Liver (tissue), 9 donors: ENCODE data around the gene ANXA11. TPM values are rescaled to one million over a fixed set of nuclear protein-coding genes. Genes with fewer than 3 reads are reported as not detected.

Source experiments
- DNase-seq: peaks from one replicate; pipeline ENCODE4 v3.0.0-alpha.2; 2017; ENCODE audit warnings: low spot score
- H3K27ac ChIP-seq, 2 donors: one replicate each; pipeline ENCODE4 v1.7.0; 2013; ENCODE audit warnings: inconsistent platforms in 2 of 2, low read length in 2 of 2, control low read depth in 1 of 2, low read depth in 1 of 2, mild to moderate bottlenecking in 1 of 2
- H3K27me3 ChIP-seq, 4 donors: one replicate each; pipeline versions ENCODE4 v1.6.1 to v1.7.0; 2013; ENCODE audit warnings: low read length in 3 of 4, inconsistent platforms in 1 of 4, mild to moderate bottlenecking in 1 of 4, moderate library complexity in 1 of 4; ENCODE audit not compliant: control insufficient read depth in 4 of 4, insufficient read depth in 4 of 4
- H3K36me3 ChIP-seq, 4 donors: one replicate each; pipeline versions ENCODE4 v1.6.1 to v1.7.0; 2013; ENCODE audit warnings: low read length in 3 of 4, mild to moderate bottlenecking in 3 of 4, low read depth in 1 of 4, moderate library complexity in 1 of 4; ENCODE audit not compliant: control insufficient read depth in 4 of 4, insufficient read depth in 3 of 4
- H3K4me1 ChIP-seq, 4 donors: one replicate each; pipeline versions ENCODE4 v1.6.1 to v1.7.0; 2013; ENCODE audit warnings: low read length in 3 of 4, mild to moderate bottlenecking in 3 of 4, moderate library complexity in 1 of 4; ENCODE audit not compliant: control insufficient read depth in 4 of 4, insufficient read depth in 4 of 4
- H3K4me3 ChIP-seq, 3 donors: one replicate each; pipeline versions ENCODE4 v1.6.1 to v1.7.0; 2013; ENCODE audit warnings: low read length in 3 of 3, control low read depth in 1 of 3, low read depth in 1 of 3, mild to moderate bottlenecking in 1 of 3
- H3K9ac ChIP-seq, 2 donors: one replicate each; pipeline ENCODE4 v1.7.0; 2013; ENCODE audit warnings: low read length in 2 of 2, mild to moderate bottlenecking in 2 of 2, moderate library complexity in 2 of 2, control low read depth in 1 of 2, low read depth in 1 of 2
- H3K9me3 ChIP-seq, 4 donors: one replicate each; pipeline versions ENCODE4 v1.6.1 to v1.7.0; 2013; ENCODE audit warnings: low read length in 3 of 4; ENCODE audit not compliant: control insufficient read depth in 4 of 4
- EGR1 ChIP-seq, 2 donors: IDR thresholded peaks; 2 replicates each; pipeline ENCODE4 v1.6.1; 2016 to 2018; ENCODE audit warnings: antibody characterized with exemption in 2 of 2, low read depth in 2 of 2
- FOXA2 ChIP-seq: IDR thresholded peaks from 2 replicates; pipeline ENCODE4 v1.6.1; 2016; ENCODE audit warnings: antibody characterized with exemption
- HNF4A ChIP-seq, 2 donors: conservative IDR thresholded peaks; 2 replicates each; pipeline ENCODE4 v1.6.1; 2016; ENCODE audit warnings: antibody characterized with exemption in 2 of 2, mild to moderate bottlenecking in 2 of 2
- HNF4G ChIP-seq: IDR thresholded peaks from 2 replicates; pipeline ENCODE4 v1.6.1; 2016; ENCODE audit warnings: antibody characterized with exemption
- JUND ChIP-seq, 2 donors: IDR thresholded peaks; 2 replicates each; pipeline ENCODE4 v1.6.1; 2016; ENCODE audit warnings: antibody characterized with exemption in 2 of 2
- RAD21 ChIP-seq, 2 donors: IDR thresholded peaks; 2 replicates each; pipeline ENCODE4 v1.6.1; 2016; ENCODE audit warnings: antibody characterized with exemption in 2 of 2, mild to moderate bottlenecking in 2 of 2
- RXRA ChIP-seq, 2 donors: IDR thresholded peaks; 2 replicates each; pipeline ENCODE4 v1.6.1; 2017 to 2018; ENCODE audit warnings: antibody characterized with exemption in 2 of 2, mild to moderate bottlenecking in 1 of 2
- TAF1 ChIP-seq: conservative IDR thresholded peaks from 2 replicates; pipeline ENCODE4 v1.6.1; 2016; ENCODE audit warnings: antibody characterized with exemption, mild to moderate bottlenecking
- YY1 ChIP-seq: IDR thresholded peaks from 2 replicates; pipeline ENCODE4 v1.6.1; 2016; ENCODE audit warnings: antibody characterized with exemption, mild to moderate bottlenecking
- WGBS: extraction: QIAGEN DNeasy Blood & Tissue Kit; methylation state at CpG from one replicate; pipeline ENCODE4 v1.1.7; 2013; 5-methylcytosine and 5-hydroxymethylcytosine counted together
- polyA plus RNA-seq, 2 donors: library from polyadenylated mRNA; stranded (reverse) in 1 of 2; unstranded in 1 of 2; fragments of 200-250 nt in 1 of 2; fragments of >200 nt in 1 of 2; fragmentation: Nextera tagmentation in 1 of 2; extraction: Ambion mirVana in 1 of 2; gene quantifications; one replicate each; pipeline versions ENCODE4 v1.2.1 to v1.2.3, GENCODE V29; 2013 to 2015
- total RNA-seq, 2 donors: library from RNA; depleted of rRNA; stranded (reverse); fragments of >200 nt; gene quantifications; one replicate each; pipeline ENCODE4 v1.2.3, GENCODE V29; 2014
- TF ChIP-seq, protein P1 (sequence below): fragments of 150-350 bp; IDR thresholded peaks from 2 replicates; pipeline ENCODE4 v1.5.1; 2017; ENCODE audit warnings: improper control_type of control experiment, low read depth, low read length; ENCODE audit not compliant: missing input control
- TF ChIP-seq, protein P2 (sequence below): IDR thresholded peaks from 2 replicates; pipeline ENCODE4 v1.6.1; 2016; ENCODE audit warnings: antibody characterized with exemption
- TF ChIP-seq, protein P3 (sequence below): IDR thresholded peaks from 2 replicates; pipeline ENCODE4 v1.6.1; 2016; ENCODE audit warnings: antibody characterized with exemption
- TF ChIP-seq, protein P4 (sequence below): IDR thresholded peaks from 2 replicates; pipeline ENCODE4 v1.6.1; 2016; ENCODE audit warnings: antibody characterized with exemption
- donor health status: healthy.
- donor health status: healthy.
- donor health status: healthy.
- donor health status: healthy.
- donor health status: healthy.

Gene ANXA11
- total and polyA plus RNA-seq, 4 donors, result 14.0 to 40.4 (median 24.8) TPM

DNA sequence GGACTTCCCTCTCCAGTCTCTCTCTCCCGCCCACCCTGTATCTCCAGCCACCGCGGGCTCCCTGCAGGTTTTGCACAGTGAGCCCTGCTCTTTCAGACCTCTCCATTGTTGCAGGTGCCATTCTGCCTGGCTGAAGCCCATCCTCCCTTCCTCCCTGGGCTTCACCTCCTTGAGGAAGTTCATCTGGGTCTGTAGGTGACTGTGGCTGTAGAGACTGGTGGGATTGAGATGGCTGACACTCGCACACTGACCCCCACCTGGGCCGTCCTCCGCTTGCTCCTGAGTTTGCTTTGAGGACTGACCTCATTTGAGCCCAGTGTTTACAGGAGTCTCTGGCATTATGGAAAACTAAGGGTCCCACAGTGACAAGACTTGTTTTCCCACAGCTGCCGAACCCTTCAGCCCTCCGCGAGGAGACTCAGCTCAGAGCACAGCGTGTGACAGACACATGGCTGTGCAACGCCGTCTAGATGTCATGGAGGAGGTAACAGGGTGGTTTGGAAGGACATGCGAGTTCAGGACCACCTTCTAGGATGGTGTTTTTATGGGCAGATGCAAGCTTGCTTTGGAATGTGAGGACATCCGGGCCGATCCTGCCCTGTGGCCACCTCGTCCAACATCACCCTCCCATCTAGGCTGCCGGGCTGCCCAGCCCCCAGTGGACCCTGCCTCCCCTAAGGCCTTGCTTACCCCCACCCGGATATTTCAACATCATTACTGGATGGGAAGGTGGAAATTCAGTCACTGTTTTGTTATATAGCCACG is 63.5 kb downstream of the ANXA11 start:
- Histone ChIP-seq H3K9ac (no peak overlapping the region), H3K27me3 (no peaks in the 10 kb centered on the region)

DNA sequence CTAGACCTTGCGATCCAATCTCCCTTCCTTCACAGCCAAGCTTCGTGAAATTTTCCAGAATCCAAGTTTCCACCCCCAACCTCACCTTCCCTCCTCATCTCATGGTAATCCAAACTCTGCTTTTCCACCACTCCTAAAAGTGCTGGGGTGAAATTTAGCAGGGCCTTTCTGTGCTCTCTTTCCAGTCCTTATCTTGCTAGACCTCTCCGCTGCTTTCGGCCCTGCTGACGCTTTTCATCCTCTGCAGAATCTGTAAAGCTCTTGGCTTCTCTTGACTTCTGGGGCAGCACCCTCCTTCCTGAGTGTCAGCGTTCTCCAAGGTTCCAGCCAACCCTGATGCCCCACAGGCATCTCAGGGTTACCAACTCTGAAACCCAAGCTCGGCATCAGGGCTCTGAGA is 65.1 kb downstream of the ANXA11 start:
- Histone ChIP-seq H3K4me3 (no peak overlapping the region), H3K27me3 (no peaks in the 10 kb centered on the region), H3K27ac (no peak overlapping the region), H3K9ac (no peak overlapping the region), H3K9me3 (no peaks in the 10 kb centered on the region), H3K4me1 (peaks cover 4 to 9% (median 5%) of the 10 kb centered on the region in 4 donors), H3K36me3 (no peaks in the 10 kb centered on the region)
- no peak for TF ChIP-seq JUND (IDR thresholded peaks at IDR 0.05)
- no peak for DNase-seq
- 86% methylated on average over 7 of the region's 7 CpGs for WGBS

More for the DNA sequence above, 63.5 kb downstream of the ANXA11 start:
- H3K4me3 ChIP-seq, result no peak overlapping the region
- peaks cover 4 to 9% (median 5%) of the 10 kb centered on the region in 4 donors for H3K4me1 ChIP-seq
- DNase-seq, result no peak
- H3K36me3 ChIP-seq, result no peaks in the 10 kb centered on the region
- H3K9me3 ChIP-seq, result no peaks in the 10 kb centered on the region
- H3K27ac ChIP-seq, result no peak overlapping the region
- 51% methylated on average over 19 of the region's 19 CpGs for WGBS
- TF ChIP-seq, protein P1, sequence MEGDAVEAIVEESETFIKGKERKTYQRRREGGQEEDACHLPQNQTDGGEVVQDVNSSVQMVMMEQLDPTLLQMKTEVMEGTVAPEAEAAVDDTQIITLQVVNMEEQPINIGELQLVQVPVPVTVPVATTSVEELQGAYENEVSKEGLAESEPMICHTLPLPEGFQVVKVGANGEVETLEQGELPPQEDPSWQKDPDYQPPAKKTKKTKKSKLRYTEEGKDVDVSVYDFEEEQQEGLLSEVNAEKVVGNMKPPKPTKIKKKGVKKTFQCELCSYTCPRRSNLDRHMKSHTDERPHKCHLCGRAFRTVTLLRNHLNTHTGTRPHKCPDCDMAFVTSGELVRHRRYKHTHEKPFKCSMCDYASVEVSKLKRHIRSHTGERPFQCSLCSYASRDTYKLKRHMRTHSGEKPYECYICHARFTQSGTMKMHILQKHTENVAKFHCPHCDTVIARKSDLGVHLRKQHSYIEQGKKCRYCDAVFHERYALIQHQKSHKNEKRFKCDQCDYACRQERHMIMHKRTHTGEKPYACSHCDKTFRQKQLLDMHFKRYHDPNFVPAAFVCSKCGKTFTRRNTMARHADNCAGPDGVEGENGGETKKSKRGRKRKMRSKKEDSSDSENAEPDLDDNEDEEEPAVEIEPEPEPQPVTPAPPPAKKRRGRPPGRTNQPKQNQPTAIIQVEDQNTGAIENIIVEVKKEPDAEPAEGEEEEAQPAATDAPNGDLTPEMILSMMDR, result no peak
- TF ChIP-seq TAF1, result no peak
- TF ChIP-seq, protein P2, sequence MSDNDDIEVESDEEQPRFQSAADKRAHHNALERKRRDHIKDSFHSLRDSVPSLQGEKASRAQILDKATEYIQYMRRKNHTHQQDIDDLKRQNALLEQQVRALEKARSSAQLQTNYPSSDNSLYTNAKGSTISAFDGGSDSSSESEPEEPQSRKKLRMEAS, result no peak
- TF ChIP-seq EGR1 (IDR thresholded peaks at IDR 0.05; ENCODE audit: low read depth in 2 of 2), result no peak
- TF ChIP-seq FOXA2, result no peak
- no peak for TF ChIP-seq RXRA (IDR thresholded peaks at IDR 0.05)
- no peak for TF ChIP-seq HNF4G
- TF ChIP-seq, protein P3, sequence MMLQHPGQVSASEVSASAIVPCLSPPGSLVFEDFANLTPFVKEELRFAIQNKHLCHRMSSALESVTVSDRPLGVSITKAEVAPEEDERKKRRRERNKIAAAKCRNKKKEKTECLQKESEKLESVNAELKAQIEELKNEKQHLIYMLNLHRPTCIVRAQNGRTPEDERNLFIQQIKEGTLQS, result no peak
- no peak for TF ChIP-seq HNF4A (conservative IDR thresholded peaks at IDR 0.05)
- no peak for TF ChIP-seq RAD21 (IDR thresholded peaks at IDR 0.05)

DNA sequence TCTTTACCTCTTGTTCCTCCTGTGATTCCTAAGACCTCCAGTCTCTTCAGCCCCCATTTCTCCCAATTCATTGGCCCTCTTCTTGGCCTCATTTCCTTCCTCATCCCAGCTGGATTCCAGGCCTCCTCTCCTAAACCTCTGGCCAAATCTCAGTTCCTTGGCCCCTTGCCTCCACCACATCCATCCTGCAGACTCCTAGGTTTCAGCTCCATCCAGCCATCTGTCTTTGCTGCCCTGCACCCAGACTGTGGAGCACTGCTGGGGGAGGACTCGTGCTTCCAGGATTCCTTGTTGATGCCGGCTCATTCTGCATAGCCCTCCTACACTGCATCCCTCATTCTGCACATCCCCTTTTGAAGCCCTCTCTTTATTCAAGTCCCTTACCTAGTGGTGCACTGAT is 66.1 kb downstream of the ANXA11 start:
- no peak overlapping the region for H3K4me3 ChIP-seq
- H3K9ac ChIP-seq, result no peak overlapping the region
- 90% methylated on average over 2 of the region's 2 CpGs for WGBS

More for the DNA sequence above, 66.1 kb downstream of the ANXA11 start:
- Histone ChIP-seq H3K27me3 (no peaks in the 10 kb centered on the region), H3K9me3 (no peaks in the 10 kb centered on the region), H3K36me3 (no peaks in the 10 kb centered on the region), H3K4me1 (peaks cover 4 to 6% (median 5%) of the 10 kb centered on the region in 4 donors), H3K27ac (no peak overlapping the region)
- TF ChIP-seq, protein P4, sequence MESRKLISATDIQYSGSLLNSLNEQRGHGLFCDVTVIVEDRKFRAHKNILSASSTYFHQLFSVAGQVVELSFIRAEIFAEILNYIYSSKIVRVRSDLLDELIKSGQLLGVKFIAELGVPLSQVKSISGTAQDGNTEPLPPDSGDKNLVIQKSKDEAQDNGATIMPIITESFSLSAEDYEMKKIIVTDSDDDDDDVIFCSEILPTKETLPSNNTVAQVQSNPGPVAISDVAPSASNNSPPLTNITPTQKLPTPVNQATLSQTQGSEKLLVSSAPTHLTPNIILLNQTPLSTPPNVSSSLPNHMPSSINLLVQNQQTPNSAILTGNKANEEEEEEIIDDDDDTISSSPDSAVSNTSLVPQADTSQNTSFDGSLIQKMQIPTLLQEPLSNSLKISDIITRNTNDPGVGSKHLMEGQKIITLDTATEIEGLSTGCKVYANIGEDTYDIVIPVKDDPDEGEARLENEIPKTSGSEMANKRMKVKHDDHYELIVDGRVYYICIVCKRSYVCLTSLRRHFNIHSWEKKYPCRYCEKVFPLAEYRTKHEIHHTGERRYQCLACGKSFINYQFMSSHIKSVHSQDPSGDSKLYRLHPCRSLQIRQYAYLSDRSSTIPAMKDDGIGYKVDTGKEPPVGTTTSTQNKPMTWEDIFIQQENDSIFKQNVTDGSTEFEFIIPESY, result no peak
- TF ChIP-seq YY1 (no peak), HNF4G (no peak)
- TF ChIP-seq, protein P2, result no peak
- DNase-seq, result no peak
